HUDEP-2 (cell line): Measurements from ENCODE around the gene MYH11.
"Not testable (repeated sequence)": the region's sequence is repeated elsewhere in the genome, so short reads cannot be mapped to it uniquely, and the experiment has no call there.

Experiments
- DNase-seq, 76 experiments: peaks; one replicate each; lab custom pipeline; 2025; ENCODE audit not compliant: unreplicated experiment in 76 of 76; lab: John Stamatoyannopoulos, UW

Gene MYH11

GRCh38 chr16:15847611-15848175 is 9.1 kb downstream of the MYH11 start:
- no peak for DNase-seq

- DNase-seq, result no peak
Measured at GRCh38 chr16:15846510-15846909, 10.3 kb downstream of the MYH11 start.

GRCh38 chr16:15843635-15844279 is 13.1 kb downstream of the MYH11 start:
- DNase-seq, result no peak

GRCh38 chr16:15839204-15839603 is 17.6 kb downstream of the MYH11 start:
- DNase-seq, result not testable (repeated sequence)

- no peak for DNase-seq
Measured at GRCh38 chr16:15837761-15838160, 19.1 kb downstream of the MYH11 start.

- no peak for DNase-seq
Measured at GRCh38 chr16:15836965-15837611, 19.7 kb downstream of the MYH11 start.

- no peak for DNase-seq
Measured at GRCh38 chr16:15836074-15836473, 20.8 kb downstream of the MYH11 start.

GRCh38 chr16:15835136-15835878 is 21.5 kb downstream of the MYH11 start:
- DNase-seq, result no peak

GRCh38 chr16:15834502-15834901 is 22.3 kb downstream of the MYH11 start:
- no peak for DNase-seq

GRCh38 chr16:15833541-15833940 is 23.3 kb downstream of the MYH11 start:
- no peak for DNase-seq

GRCh38 chr16:15832241-15832640 is 24.6 kb downstream of the MYH11 start:
- DNase-seq, result no peak

- DNase-seq, result no peak
Measured at GRCh38 chr16:15830832-15831451, 25.9 kb downstream of the MYH11 start.

GRCh38 chr16:15829460-15829859 is 27.4 kb downstream of the MYH11 start:
- no peak for DNase-seq

GRCh38 chr16:15827709-15828343 is 29.0 kb downstream of the MYH11 start:
- no peak for DNase-seq

GRCh38 chr16:15827299-15827698 is 29.5 kb downstream of the MYH11 start:
- no peak for DNase-seq

- no peak for DNase-seq
Measured at GRCh38 chr16:15825750-15826305, 31.0 kb downstream of the MYH11 start.

- no peak for DNase-seq
Measured at GRCh38 chr16:15822957-15823356, 33.9 kb downstream of the MYH11 start.

- no peak for DNase-seq
Measured at GRCh38 chr16:15820837-15821236, 36.0 kb downstream of the MYH11 start.

GRCh38 chr16:15819046-15819445 is 37.8 kb downstream of the MYH11 start:
- DNase-seq, result no peak

- DNase-seq, result no peak
Measured at GRCh38 chr16:15817446-15817845, 39.4 kb downstream of the MYH11 start.
